ENCODE results near the gene ELP6. TPM values are rescaled to one million over a fixed set of nuclear protein-coding genes. Genes with fewer than 3 reads are reported as not detected.

The ELP6 gene
- 10 to 100 TPM; 14.8 to 31.2 (median 23.8) TPM for total RNA-seq

GRCh38 chr3:47513125-47513929, at the start of gene ELP6:
Gene ELP6 (minus strand): TSS chr3:47513712. CDS start chr3:47513590, 122 bp downstream.
- peak; percentile 89 for DNase-seq (ENCODE audit: low spot score)
- ATAC-seq (ENCODE audit: low FRiP score) = peak; percentile 99
- no peak for TF ChIP-seq CTCF (IDR thresholded peaks at IDR 0.05)

- DNase-seq (ENCODE audit: low spot score) (no peak), ATAC-seq (ENCODE audit: low FRiP score) (no peak)
- TF ChIP-seq CTCF (IDR thresholded peaks at IDR 0.05) = no peak
These were observed 42.8 kb upstream of the ELP6 start for GRCh38 chr3:47556351-47556750.

- DNase-seq (ENCODE audit: low spot score) (no peak), ATAC-seq (ENCODE audit: low FRiP score) (no peak)
- no peak for TF ChIP-seq CTCF (IDR thresholded peaks at IDR 0.05)
These were observed 40.8 kb upstream of the ELP6 start for GRCh38 chr3:47554335-47554734.

- DNase-seq (ENCODE audit: low spot score) = no peak
- TF ChIP-seq CTCF (IDR thresholded peaks at IDR 0.05) = no peak
- ATAC-seq (ENCODE audit: low FRiP score) = no peak
These were observed 39.9 kb upstream of the ELP6 start for GRCh38 chr3:47553407-47553806.

GRCh38 chr3:47542471-47543173, 29.1 kb upstream of the ELP6 start:
- DNase-seq (ENCODE audit: low spot score) (no peak), ATAC-seq (ENCODE audit: low FRiP score) (peak; percentile 90)
- TF ChIP-seq CTCF (IDR thresholded peaks at IDR 0.05) = no peak

GRCh38 chr3:47541583-47542108, 28.1 kb upstream of the ELP6 start:
- no peak for TF ChIP-seq CTCF (IDR thresholded peaks at IDR 0.05)
- ATAC-seq (ENCODE audit: low FRiP score) (no peak), DNase-seq (ENCODE audit: low spot score) (no peak)
